Stimulated activated CD4-positive, alpha-beta T cell treated with anti-CD3 and anti-CD28 coated beads, TNF-alpha, amount 100 ng/mL, for 4 hours (primary cell): Measurements from ENCODE around the gene PSMD6.

Source experiments
- DNase-seq, 3 experiments: peaks; one replicate each; pipeline ENCODE4 v3.0.0-alpha.2; 2020; ENCODE audit warnings: low read depth in 3 of 3

PSMD6 gene

DNA sequence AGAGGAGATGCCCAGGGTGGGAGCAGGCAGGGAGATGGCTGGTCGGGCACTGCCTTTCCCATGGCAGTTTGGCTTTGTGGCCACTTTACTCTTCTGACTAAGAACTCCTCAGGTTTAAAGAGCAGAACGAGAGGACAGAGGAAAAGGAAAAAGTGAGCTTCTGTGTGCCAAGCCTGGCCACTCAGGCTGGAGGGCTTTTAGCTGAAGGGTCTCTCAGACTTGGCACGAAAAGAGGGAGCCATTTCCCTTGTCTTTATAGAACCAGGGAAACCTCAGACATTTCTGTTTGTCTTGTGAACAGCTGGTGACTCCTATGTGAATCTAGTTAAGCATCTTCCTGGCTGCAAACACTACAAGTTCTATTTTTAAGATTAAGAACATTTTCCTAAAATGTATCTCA, 23.3 kb upstream of the PSMD6 start:
- DNase-seq = no peak

DNA sequence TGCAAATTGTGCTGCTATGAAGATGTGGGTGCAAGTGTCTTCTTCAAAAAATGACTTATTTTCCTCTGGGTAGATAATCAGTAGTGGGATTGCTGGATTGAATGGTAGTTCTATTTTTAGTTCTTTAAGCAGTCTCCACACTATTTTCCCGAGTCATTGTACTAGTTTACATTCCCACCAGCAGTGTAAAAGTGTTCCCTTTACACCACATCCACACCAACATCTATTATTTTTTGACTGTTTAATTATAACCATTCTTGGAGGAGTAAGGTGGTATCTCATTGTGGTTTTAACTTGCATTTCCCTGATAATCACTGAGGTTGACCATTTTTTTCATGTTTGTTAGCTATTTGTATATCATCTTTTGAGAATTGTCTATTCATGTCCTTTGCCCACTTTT, 19.7 kb upstream of the PSMD6 start:
- DNase-seq = no peak

GRCh38 chr3:64039981-64040733, 16.9 kb upstream of the PSMD6 start:
- no peak for DNase-seq

GRCh38 chr3:64039332-64039731, 16.0 kb upstream of the PSMD6 start:
- no peak for DNase-seq

DNA sequence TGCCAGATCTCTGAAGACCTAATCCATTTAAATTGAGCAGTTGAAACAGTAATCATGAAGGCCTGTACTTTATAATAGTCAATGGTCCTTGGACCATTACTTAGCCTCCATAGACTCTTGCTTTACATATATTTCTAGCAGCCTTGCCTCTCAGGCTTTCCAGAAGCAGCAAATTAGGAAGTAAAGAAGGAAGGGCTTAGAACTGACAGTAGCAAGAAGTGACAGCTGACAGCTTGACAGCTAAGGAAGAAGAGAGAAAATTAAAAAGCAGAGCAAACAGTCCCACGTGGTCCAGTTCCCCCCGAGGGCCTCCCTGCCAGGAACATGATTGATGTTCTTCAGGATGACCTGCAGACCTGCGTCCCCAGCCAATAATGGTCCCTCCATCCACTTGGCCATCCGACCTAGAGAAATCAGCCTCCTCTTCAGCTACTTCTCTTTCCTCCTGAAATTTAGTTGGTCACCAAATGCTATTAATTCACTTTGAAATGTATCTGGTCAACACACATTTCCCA, 15.0 kb upstream of the PSMD6 start:
- DNase-seq = no peak

DNA sequence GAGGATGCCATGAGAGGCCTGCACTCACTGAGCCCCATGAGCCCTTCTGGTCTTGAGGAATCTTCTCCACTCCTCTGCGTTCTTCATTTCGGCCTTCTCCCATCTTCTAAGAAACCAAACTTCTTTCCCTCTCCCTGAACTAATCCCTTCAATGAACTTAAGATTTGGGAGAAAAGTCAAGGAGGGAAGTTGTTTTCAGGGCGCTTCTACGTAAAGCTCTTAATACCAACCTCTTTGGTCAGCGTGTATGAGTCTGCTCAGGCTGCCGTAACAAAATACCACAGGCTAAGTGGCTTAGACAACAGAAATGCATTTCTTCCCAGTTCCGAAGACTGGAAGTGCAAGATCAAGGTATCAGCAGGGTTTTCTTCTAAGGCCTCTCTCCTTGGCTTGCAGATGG, 13.8 kb upstream of the PSMD6 start:
- DNase-seq = no peak

GRCh38 chr3:64033069-64033468, 9.8 kb upstream of the PSMD6 start:
- DNase-seq = no peak

GRCh38 chr3:64031540-64032508, 8.5 kb upstream of the PSMD6 start:
- DNase-seq = no peak

DNA sequence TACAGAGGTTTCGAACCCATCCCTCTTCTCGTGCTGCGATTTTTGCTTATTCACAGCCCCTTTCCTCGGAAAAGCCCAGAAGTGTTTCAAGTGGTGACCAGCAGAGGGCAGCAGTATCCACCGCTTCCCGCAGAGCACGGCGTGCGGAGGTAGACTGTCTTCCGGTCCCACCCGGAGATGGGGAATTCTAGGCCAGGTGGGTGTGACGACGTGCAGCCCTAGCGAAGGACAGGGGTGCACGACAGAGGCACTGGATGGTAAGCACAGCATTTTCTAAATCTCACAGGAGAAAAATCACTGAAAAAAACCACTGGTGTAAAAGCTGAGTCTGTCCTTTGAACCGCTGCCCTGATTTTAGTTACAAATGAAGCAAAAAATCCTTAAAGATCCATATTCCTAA, 7.4 kb upstream of the PSMD6 start:
- DNase-seq = peak; percentile 51 to 72 (median 65)

DNA sequence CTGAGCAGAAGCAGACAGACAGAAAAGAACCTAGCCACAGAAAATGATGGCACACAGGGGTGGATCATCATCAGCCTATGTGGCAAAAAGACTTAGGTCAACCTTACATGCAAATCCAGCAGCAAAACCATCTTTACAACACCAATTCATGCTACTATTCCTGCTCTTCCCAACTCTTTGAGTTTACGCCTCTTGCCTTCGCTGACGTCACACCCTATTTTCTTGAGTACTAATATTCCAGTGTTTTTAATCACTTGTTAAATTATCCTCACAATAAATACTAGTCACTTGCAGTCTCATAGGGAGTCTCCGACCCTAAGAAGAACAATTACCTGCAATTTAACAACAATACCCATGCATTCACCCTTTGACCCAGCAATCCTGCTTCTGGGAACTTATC, 6.0 kb upstream of the PSMD6 start:
- DNase-seq = no peak

DNA sequence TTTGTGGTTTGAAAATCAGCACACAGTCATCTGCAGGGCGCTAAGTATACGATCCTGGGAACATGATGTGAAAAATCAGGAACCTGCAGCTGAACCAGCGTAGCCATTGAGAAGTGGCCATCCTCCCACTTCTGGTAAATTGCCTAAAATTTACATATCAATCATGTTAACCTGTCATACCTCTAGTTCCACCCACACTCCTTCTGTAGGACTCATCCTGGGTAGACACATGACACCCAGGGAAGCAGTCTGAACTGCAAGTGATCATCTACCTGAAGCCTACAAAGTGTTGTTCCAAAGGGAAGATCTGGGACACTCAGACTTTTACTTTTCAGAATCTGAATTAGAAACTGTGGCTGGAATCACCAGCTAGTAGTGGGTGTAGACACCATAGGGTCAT, 5.5 kb upstream of the PSMD6 start:
- no peak for DNase-seq

- DNase-seq = no peak
Observed at GRCh38 chr3:64027658-64028057, 4.4 kb upstream of the PSMD6 start.

- no peak for DNase-seq
Observed at GRCh38 chr3:64026346-64026745, 3.1 kb upstream of the PSMD6 start.

- no peak for DNase-seq
Observed at GRCh38 chr3:64023861-64024223, 548 bp upstream of the PSMD6 start.

DNA sequence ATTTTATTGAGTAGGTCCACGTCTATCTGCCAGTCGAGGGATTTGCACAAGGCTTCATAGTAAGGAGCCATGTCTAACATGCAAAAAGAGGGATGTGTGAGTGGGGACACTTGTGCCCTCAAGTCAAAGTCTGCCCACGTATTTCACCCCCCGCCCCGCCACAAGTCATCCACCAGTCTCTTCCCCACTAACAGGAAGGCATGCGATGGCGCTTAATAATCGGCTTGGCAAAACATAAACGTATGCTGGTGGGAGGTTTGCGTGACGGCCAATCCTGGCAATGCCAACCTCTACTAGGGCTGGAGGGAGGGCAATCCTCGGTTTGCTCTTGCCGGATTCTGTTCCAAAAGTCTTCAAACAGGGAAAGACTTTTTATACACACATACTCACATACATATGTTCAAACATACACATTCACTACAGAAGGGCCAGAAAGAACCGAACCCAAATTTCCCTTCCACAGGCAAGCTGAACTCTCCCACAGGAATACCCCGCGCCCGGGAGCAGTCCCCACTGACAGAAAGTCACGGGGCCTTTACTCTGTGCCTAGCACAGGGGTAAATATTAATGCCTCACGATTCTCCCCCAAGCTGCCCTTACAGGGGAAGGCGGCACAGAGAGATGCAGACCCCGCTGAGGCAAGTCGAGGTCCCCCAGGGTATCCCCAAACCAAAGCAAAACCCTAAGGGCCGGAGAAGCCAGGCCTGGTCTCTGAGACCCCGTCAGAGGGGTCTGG, 675 bp downstream of the PSMD6 start:
- DNase-seq = peak in 1 of 3 experiments; percentile 1

- DNase-seq = no peak
Observed at GRCh38 chr3:64021922-64022321, 1.4 kb downstream of the PSMD6 start.

GRCh38 chr3:64019879-64020278, 3.4 kb downstream of the PSMD6 start:
- no peak for DNase-seq

- no peak for DNase-seq
Observed at GRCh38 chr3:64019271-64019670, 4.0 kb downstream of the PSMD6 start.

- DNase-seq = no peak
Observed at GRCh38 chr3:64016941-64017620, 6.2 kb downstream of the PSMD6 start.

DNA sequence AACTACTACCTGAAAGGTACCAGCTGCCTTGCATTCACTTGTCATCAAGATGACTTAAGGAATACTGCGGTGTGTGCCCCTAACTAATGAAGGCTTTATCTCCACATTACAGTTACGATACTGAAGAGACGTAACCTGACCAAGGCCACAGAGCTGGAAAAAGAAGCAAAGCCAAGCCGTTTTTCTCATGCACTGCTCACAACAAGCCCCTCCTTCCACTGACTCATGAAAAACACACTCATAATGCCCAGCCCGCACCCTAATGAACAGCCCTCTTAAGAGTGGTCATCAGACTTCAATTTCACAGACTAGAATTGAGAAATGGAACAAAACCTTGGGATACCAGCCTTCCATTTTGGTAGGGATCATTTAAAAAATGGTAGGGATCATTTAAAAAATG, 11.6 kb downstream of the PSMD6 start:
- no peak for DNase-seq

GRCh38 chr3:64010199-64010598, 13.1 kb downstream of the PSMD6 start:
- no peak for DNase-seq

- DNase-seq = no peak
Observed at GRCh38 chr3:64009528-64009927, 13.8 kb downstream of the PSMD6 start.
